ENCODE measurements around the gene GPC6. TPM values are rescaled to one million over a fixed set of nuclear protein-coding genes. Genes with fewer than 3 reads are reported as not detected.

Gene GPC6
- total and polyA plus RNA-seq, 10 donors = 0.22 to 9.3 (median 4.5) TPM

DNA sequence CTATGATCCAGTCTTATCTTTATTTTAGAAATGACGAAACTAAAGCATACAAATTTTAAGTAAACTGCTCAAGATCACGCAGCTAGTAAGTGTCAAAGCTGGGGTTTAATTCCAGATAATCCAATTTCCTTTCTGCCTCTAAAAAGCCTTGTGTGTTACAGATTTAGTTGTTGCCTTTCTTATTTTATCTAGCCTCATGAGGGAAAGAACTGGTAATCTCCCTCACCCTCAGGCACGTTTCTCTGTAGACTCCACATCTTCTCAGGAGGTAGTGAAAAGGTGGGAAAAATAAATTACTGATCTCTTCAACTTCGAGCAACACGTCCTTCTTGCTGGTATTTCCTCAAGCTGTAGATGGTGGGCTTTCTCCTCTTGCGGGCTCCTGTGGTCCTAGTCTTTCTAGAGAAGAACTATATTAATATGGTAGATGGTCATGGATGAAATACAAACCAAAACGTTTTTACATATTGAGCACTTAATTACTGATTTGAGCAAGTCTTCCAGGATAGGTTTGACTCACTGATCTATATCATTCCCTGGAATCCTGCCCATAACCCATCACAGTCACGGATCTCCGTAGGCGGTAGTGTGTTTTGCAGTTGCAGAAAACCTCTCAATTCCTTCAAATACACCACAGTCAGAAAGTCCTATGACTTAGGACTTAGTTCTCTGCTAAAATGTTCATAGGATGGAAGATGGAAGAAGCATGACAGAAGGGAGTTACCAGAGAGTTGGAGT is 733.4 kb downstream of the GPC6 start:
- 79 to 89% (median 85%) methylated on average over 10 of the region's 10 CpGs for WGBS, 5 donors
- Histone ChIP-seq H3K27ac (no peak overlapping the region), H3K9me3 (no peaks in the 10 kb centered on the region), H3K4me1 (no peaks in the 10 kb centered on the region), H3K36me3 (no peaks in the 10 kb centered on the region), H3K27me3 (replicated peaks in 1 of 7) (no peaks in the 10 kb centered on the region), H3K4me3 (no peak overlapping the region)
- DNase-seq = no peak
- intact Hi-C loops (cut with DNase I; ENCODE audit: low total_unique reads) = no loop called here
- no peak for TF ChIP-seq POLR2AphosphoS5 (IDR thresholded peaks at IDR 0.05)
- no peak for TF ChIP-seq CTCF (IDR thresholded peaks at IDR 0.05 in 8 of 11, conservative IDR thresholded peaks at IDR 0.05 in 3 of 11)
- no peak for TF ChIP-seq POLR2A (IDR thresholded peaks at IDR 0.05)

DNA sequence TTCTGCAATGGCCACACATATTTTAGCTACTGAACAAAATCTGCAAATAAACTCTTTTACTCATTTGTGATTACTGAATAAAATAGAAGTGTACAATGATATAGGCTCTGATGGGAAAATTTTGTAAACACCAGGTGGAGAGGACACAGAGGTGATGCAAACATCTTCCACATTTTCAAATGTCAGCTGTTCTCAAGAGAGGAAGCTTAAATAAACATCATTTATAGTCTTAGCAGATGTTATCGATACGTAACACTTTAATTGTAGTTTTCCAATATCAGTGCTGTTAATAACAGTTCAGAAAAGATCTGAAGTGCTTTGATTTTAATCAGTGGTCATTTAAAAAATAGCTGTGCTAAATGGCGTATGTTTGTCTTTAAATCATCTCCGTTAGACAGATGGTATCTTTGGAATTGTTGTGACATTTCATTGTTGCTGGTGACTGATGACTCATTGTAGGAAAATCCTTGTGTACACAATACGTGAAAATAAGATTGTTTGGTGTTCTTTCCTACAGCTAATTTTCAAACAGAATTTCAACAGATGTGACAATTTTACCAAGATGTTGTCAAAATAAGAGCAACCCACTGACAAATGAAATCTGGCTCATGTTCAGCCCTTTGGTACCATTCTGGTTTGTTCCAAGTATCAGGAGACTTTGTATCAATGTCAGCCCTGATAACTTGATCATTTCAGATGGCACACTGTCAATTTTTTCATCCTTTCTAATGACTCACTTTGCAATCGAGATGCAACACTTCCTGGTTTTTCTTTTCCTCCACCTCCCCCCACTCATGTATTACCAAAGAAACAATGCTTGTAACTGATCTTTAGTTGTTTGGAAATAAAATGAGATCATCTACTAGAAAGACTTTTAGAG is 736.9 kb downstream of the GPC6 start:
- TF ChIP-seq POLR2A (IDR thresholded peaks at IDR 0.05) (no peak), POLR2AphosphoS5 (IDR thresholded peaks at IDR 0.05) (no peak), CTCF (IDR thresholded peaks at IDR 0.05 in 8 of 11, conservative IDR thresholded peaks at IDR 0.05 in 3 of 11) (no peak)

DNA sequence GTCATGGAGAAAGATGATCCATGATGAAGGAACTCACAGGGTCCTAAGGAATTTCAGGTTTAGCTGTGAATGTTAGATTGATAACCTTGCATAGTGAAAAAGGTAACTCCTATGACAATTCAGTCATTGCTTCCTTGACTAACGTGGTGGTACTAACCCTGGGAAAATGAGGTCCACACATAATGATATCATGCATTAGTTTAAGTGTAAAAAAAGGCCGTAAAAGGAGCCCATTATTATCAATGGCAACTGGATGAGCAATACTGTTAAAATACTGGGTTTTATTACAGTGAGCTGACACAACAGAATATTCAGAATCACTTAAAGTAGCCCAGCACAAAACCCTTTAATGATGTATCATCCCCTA is 737.5 kb downstream of the GPC6 start:
- H3K27ac ChIP-seq = no peak overlapping the region
- no peaks in the 10 kb centered on the region for H3K36me3 ChIP-seq
- H3K4me3 ChIP-seq = no peak overlapping the region
- no peak for DNase-seq
- TF ChIP-seq POLR2A (IDR thresholded peaks at IDR 0.05) = no peak
- TF ChIP-seq POLR2AphosphoS5 (IDR thresholded peaks at IDR 0.05) = no peak
- no peak for TF ChIP-seq CTCF (IDR thresholded peaks at IDR 0.05 in 8 of 11, conservative IDR thresholded peaks at IDR 0.05 in 3 of 11)
- no peaks in the 10 kb centered on the region for H3K4me1 ChIP-seq
- no peaks in the 10 kb centered on the region for H3K9me3 ChIP-seq
- WGBS, 5 donors = 63 to 86% (median 82%) methylated on average over 2 of the region's 2 CpGs
- intact Hi-C loops (cut with DNase I; ENCODE audit: low total_unique reads) = no loop called here
- H3K27me3 ChIP-seq (replicated peaks in 1 of 7) = no peaks in the 10 kb centered on the region

More for the DNA sequence above, 736.9 kb downstream of the GPC6 start:
- Histone ChIP-seq H3K4me1 (no peaks in the 10 kb centered on the region), H3K36me3 (no peaks in the 10 kb centered on the region), H3K27me3 (replicated peaks in 1 of 7) (no peaks in the 10 kb centered on the region), H3K27ac (no peak overlapping the region), H3K9me3 (no peaks in the 10 kb centered on the region), H3K4me3 (no peak overlapping the region)
- DNase-seq = no peak
- 67 to 77% (median 70%) methylated on average over 6 of the region's 6 CpGs for WGBS, 5 donors
- intact Hi-C loops (cut with DNase I; ENCODE audit: low total_unique reads) = no loop called here

- DNase-seq = no peak
- Histone ChIP-seq H3K27ac (no peak overlapping the region), H3K4me3 (no peak overlapping the region), H3K27me3 (replicated peaks in 1 of 7) (no peaks in the 10 kb centered on the region), H3K9me3 (no peaks in the 10 kb centered on the region), H3K36me3 (no peaks in the 10 kb centered on the region), H3K4me1 (no peaks in the 10 kb centered on the region)
- TF ChIP-seq CTCF (IDR thresholded peaks at IDR 0.05 in 8 of 11, conservative IDR thresholded peaks at IDR 0.05 in 3 of 11) (no peak), POLR2AphosphoS5 (IDR thresholded peaks at IDR 0.05) (no peak), POLR2A (IDR thresholded peaks at IDR 0.05) (no peak)
- WGBS, 5 donors = 75 to 91% (median 82%) methylated on average over 3 of the region's 3 CpGs
- intact Hi-C loops (cut with DNase I; ENCODE audit: low total_unique reads) = no loop called here
These were observed 739.0 kb downstream of the GPC6 start for GRCh38 chr13:93965587-93965986.
